ENCODE data around the gene RFT1.
A peak's percentile ranks its signal among the peaks of the same experiment; 100 is the strongest.

The RFT1 gene

DNA sequence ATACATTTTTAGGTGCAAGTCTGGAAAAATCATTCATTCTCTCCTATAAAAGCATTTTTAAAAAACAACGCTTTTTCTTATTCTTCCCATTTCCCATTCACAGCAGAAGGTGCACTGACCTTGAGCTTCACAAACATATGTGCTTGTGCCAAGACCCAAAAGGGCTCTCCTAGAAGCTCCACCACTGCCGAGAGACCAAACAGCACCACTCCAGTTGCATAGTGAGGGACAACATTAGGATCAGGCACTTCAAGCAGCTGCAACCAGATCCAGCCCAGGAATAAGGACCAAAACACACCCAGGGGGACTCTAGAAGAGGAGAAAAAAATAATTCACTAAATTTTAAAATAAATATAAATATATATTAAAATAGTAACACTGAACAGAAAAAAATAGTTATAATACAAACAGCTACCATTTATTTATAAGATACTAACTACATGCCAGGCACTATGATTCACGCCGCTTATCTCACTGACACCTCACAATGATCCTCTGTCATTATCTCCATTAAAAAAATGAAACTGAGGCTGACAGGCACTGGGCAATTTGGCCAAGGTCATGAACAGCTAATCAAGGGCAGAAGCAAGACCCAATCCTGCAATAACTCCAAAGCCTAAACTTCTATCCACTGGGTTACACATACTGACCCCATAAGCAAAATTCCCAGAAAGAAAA, 7.8 kb downstream of the RFT1 start:
- DNase-seq = no peak

DNA sequence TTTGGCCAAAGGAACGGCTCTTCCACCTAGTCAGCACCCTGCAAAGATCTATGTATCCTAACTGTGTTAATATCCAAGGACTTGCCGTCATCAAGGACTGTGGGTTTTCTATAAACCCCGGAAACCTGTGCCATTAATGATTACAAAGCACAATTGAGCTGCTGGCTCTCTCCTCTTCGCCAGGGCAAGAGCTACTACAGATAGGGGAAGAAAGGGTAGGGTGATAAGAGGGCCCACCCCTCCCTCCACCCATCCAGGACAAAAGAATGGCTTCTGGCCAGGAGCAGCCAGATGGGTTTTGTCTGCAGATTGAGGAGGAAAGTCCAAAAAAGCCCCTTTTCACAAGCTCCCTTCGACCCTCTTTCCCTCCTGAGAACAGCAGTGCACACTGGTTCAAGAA, 9.9 kb downstream of the RFT1 start:
- DNase-seq = no peak

DNA sequence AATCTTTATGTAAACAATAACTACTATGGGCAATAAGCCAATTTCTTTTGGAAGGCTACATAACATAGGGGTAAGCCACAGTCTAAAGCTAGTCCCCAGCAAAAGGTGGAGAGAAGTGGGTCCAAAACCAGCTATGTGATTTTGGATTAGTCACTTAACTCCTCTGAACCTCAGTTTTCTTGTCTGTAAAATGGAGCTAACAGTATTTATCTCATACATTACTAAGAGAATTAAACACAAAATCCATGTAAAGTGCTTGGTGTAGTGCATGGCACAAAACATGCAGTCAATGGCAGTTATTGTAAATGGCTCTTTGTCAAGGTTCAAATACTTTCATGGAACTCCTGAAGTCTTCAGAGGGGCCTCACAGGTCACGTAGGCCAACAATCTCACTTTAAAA, 13.3 kb downstream of the RFT1 start:
- no peak for DNase-seq

DNA sequence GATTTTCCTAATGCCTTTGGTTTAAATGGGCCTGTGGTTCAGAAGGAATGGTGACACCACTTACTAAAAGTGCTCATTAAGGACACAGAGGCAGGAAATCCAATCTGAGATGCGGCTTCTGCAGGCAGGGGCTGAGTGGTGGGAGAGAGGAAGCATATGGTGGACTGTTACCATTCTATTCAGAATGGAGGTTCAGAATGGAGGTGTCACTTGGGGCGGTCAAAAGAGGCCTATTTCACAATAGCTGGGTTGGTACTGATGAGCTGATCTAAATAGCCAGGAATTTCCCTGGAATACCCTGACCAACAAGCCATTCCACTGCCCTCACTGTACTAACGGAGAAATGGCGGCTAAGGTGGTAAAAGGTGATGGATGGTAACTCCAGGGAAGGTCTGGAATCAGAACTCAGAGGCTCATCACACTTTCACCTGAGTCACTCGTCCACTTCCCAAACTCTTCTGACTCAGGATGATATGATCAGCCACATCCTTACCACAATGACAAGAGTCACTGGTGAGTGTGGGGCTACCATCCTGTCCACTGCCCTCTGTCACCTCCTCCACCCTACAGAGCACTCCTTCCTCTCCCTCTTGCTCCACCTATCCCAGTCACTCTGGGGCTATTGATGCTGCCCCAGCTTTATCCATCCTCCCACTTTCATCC, 15.7 kb downstream of the RFT1 start:
- peak; percentile 32 for DNase-seq

- peak; percentile 87 for DNase-seq
These were observed 16.2 kb downstream of the RFT1 start for GRCh38 chr3:53114011-53114400.

GRCh38 chr3:53113293-53114010, 16.8 kb downstream of the RFT1 start:
- no peak for DNase-seq

GRCh38 chr3:53111822-53112221, 18.4 kb downstream of the RFT1 start:
- no peak for DNase-seq

DNA sequence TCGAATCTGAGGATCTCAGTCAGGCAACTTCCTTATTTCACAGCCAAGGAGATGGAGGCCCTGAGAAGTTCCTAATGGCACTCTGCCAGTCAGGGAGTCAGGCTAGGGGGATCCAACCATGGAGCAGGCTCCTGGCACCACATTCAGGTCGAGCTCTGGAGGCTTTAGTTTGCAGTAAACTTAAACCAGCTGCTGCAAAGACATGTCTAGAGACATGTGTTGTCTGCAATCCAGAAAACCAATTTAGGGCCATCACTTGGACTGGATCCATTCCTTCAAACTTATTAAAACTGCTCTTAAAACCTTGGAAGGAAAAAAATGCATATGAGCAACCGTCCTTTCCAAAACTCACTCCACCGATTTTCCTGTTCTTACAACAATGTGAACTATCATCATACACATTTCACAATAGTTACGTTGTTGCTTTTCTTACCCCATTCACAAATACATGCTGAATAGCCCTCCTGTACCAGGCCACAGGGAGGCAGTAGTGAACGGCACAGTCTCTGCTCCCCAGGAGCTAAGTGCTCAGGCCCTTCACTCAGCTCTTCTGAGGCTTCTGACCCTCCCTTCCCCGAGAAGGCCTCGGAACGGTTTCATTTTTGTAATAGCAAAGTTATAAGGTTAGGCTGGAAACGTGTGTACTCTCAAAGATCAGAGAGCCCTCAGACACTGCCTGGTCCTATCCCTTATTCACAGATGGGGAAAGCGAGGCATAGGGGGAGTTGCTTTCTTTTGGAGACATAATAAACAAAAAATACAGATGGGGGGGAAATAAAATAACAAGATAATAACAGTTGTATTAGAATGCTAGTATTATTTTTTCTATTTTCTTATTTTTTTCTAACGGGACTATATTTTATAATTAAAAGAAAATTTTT, 20.1 kb downstream of the RFT1 start:
- peak; percentile 63 for DNase-seq

DNA sequence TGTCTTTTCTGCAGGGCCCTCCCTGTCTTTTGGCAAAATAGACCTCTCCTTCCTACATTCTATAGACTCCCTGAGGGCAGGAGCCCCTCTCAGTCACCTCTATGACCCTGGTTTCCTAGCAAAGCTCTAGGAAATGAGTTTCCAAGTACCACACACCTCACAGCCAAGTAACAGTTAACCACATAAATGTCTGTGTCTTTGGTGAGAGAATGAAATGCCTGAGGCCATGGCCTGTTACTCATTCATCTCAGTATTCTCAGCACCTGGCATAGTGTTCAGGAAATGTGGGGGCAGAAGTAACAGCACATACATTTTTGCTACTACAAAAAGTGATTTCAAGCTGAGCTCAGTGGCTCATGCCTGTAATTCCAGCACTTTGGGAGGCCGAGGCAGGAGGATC, 21.0 kb downstream of the RFT1 start:
- DNase-seq = peak; percentile 23

- DNase-seq = no peak
These were observed 25.5 kb downstream of the RFT1 start for GRCh38 chr3:53104762-53105161.

DNA sequence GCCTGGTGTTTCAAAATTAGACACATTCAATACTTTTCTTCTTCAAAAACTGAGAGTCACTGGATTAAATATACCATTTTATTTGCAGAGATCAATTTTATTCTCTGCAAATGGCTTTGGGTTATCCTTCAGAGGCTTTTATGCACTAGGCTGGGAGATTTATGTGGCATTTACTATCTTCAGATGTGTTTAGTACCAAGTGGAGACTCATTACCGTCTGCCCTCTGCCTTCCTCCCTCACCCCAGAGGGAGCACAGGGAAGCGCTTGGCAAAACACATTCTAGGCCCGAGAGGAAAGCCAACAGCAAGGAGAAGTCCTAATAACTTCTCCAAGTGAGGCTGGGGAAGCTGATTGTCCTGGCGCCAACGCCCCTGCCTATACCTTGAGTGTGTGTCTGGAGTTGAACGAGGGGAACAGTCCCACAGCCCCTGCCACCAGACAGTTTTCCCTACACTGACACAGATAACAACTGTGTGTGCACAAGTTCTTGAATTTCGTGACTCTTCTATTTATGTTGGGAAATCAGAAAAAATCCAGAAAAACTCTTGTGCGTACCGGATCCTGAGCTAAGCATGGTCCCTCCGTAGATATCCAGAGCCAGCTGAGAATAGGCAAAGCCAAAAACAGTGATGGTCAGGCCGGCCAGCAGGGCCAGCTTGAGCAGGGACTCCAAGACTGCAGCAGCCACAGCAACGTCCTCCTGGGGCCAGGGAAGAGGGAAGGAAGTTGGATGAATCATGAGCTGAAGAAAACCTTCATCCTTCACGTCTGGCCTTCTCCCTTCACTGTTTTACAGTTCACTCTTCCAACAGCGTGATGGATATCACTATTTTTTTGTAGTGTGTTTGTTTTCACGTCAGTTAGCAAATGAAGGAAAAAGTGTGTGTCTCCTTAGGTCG, 26.6 kb downstream of the RFT1 start:
- DNase-seq = no peak

- peak; percentile 66 for DNase-seq
These were observed 27.6 kb downstream of the RFT1 start for GRCh38 chr3:53102601-53103147.

- no peak for DNase-seq
These were observed 28.3 kb downstream of the RFT1 start for GRCh38 chr3:53101956-53102355.

DNA sequence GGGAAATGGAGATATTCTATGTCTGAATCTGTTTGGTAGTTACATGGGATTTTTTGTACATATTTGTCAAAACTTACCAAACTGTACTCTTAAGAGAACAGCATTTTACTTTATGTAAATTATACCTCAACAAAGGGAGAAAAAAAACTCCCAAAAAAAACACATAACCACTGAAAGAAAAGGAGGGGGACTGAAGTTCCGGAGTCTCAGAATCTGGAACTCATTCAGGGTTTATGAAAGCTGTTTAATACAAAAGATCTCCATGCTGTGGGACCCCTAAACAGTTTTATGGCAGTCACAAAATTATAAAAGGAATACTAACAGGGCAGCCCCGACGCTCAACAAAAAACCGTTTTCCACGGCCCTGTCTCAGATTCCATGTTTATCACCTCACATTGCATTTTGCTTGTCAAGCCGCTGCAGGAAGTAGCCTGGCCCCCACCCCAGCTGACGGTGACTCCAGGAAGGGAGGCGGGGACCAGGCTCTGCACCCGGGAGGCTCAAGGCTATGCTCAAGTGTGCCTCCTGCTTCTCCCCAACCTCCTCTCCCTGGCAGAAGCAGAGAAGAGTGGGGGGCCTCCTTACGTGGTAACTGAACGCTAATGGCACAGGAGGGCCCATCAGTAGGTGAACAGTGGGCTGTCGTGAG, 29.3 kb downstream of the RFT1 start:
- no peak for DNase-seq

- no peak for DNase-seq
These were observed 32.3 kb downstream of the RFT1 start for GRCh38 chr3:53097887-53098286.

GRCh38 chr3:53092942-53093341, 37.3 kb downstream of the RFT1 start:
- DNase-seq = no peak

GRCh38 chr3:53092216-53092615, 38.0 kb downstream of the RFT1 start:
- DNase-seq = no peak

- DNase-seq = no peak
These were observed 39.2 kb downstream of the RFT1 start for GRCh38 chr3:53091011-53091410.

DNA sequence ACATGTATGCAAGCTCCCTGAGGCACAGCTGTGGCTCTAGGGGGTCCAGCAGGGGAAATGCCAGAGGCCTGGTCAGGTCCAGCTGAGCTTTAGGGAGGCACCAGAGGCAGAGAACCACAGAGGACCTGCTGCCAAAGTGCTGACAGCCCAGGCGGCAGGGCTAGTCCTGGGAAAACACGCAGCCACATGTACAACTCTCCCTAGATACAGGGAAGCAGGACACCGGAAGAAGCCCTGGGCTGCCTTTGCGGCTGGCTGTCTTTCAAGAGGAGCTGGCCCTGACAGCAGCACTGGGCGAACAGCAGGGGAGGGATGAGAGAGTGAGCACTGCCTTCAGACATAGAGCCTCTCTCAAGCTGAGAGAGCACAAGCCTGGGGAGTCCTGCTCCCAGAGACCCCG, 40.7 kb downstream of the RFT1 start:
- no peak for DNase-seq

GRCh38 chr3:53085476-53085875, 44.8 kb downstream of the RFT1 start:
- DNase-seq = no peak

DNA sequence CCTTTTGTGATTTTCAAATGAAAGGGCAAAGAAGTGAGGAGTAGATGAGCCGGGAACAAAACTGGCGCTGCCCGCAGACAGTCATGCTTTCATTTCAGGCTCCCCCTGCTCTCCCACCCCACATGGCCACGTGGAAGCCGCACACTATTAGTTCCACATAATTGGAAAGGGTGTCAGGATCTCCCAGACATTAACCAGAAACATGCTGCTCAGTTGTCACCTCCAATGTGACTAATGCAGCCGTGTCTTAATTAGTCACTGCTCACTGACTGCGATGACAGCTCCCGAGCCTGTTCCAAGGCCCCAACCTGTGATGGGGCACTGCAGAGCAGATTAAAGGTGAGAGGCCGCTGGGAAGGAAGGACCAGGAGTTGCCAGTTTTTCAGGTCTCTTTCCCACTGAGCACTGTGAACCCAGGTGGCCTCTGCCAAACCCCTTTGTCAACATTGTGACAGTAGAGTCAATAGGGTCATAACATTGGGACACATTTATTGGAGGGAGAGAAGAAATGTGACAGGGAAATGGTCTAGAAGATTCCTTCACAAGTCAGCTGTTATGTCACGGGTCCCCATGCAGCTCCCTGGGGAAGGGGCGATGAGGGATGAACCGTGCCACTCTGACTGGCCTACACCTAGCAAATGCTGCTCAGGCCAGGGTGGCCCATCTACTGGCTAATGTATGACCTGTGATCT, 45.8 kb downstream of the RFT1 start:
- DNase-seq = no peak
